GM19351 (cell line): Measurements from ENCODE around the gene TEX10.

ENCODE experiments used
- ATAC-seq: cut with Tn5 transposase; IDR thresholded peaks from one replicate; pipeline ENCODE4 v1.9.1; 2021; ENCODE audit warnings: mild to moderate bottlenecking, moderate library complexity; ENCODE audit not compliant: unreplicated experiment

Gene TEX10

DNA sequence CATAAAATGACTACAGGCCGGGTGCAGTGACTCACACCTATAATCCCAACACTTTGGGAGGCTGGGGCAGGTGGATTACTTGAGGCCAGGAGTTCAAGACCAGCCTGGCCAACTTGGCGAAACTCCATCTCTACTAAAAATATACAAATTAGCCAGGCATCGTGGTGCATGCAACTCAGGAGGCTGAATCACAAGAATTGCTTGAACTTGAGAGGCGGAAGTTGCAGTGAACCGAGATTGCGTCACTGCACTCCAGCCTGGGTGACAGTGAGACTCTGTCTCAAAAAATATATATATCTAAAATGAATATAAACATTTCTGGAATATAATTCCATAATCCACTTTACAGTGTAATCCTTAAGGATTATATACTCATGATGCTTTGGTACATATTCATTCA lies 66.5 kb downstream of the TEX10 start:
- ATAC-seq, result no peak

DNA sequence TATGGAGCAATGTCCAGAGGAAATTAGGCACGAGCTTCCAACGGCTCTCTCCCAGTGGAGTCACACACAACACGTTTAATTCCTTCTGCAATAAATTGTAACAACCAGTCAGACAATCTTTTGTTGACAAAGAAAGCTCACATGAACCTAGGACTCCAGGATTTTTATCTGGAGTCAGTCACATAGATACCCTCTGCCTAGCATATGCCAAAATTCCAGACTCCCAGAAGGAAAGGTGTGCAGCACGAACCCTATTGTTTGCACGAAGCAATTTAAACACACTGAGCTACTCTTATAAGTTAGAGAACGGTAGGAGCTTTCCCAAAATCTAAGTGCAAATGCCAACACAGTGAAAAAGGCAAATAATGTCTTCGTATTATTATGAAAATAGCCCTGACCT lies 67.1 kb downstream of the TEX10 start:
- ATAC-seq, result no peak

DNA sequence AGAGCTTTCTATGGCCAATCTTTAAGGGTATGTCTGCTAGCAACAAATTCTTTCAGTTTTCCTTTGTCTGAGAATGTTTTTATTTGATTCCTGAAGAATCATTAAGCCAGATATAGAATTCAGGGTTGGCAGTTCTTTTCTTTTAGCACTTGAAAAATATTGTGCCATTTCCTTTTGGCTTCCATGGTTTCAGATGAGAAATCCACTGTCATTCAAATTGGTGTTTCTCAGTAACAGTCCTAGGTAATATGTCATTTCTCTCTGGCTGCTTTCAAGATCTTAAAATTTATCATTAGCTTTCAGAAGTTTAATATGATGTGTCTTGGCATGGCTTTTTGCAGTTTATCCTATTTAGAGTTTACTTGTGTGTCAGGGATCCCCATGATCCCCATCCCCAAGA lies 67.7 kb downstream of the TEX10 start:
- no peak for ATAC-seq

DNA sequence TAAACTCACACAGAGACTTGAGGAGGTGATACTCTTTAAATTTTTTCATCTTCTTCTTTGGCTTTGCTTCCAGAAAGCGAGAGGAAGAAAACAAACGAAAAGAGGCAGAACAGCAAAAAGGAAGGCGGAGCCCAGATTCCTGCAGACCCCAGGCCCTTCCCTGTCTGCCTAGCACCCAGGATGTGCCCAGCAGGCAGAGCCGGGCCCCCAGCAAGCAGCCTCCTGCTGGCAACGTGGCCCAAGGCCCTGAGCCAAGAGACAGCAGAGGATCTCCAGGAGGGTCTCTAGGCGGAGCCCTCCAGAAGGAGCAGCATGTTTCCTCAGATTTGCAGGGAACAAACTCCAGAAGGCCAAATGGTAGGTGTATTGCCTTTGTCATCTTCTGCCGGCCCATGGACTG lies 68.5 kb downstream of the TEX10 start:
- no peak for ATAC-seq

DNA sequence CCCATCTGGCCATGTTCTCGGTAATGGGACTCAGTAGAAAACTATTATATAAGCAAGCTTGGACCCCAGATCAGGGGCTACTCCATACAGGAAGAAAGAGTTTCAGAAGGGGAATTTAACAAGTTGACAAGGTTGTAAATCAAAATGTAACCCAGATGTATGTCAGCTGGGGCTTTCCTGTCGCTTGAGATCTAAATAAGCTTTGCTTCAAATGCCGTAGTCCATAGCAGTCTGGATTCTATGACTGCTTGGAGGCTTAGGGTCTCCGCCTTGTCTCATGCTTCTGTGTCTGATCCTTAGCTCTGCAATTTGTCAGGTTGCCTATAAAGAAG lies 70.4 kb downstream of the TEX10 start:
- no peak for ATAC-seq

DNA sequence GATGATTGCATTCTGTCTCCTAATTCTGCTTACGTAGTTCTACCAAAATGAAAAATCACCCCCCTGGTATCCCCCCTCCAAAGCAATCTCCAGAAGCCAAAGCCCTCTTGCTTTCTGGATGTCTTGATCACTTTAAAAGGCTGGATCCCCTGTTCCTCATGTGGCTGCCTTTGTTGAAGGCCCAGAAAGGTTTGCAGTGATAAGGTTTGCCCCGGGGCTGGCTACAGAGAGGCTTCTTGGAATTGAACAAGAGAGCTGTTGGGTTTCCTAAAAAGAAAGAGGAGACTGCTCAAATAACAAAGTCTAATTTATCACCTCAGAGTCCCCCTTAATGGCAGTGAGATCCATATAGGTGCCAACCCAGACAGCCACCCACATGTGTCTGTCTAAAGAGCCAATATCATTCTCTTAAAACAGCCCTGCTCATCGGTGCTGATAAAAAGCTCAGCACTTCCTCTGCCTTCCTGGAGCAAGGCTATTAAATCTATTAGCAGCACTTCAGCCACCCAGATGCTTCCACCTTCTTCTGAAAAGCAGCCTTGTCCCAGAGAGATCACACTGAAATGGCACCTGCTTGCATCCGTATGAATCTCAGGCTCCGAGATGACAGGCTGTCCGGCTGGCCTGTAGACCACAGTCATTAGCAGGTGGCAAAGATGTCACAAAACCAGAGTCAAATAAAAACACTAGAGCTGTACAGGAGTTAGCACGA lies 70.9 kb downstream of the TEX10 start:
- no peak for ATAC-seq

DNA sequence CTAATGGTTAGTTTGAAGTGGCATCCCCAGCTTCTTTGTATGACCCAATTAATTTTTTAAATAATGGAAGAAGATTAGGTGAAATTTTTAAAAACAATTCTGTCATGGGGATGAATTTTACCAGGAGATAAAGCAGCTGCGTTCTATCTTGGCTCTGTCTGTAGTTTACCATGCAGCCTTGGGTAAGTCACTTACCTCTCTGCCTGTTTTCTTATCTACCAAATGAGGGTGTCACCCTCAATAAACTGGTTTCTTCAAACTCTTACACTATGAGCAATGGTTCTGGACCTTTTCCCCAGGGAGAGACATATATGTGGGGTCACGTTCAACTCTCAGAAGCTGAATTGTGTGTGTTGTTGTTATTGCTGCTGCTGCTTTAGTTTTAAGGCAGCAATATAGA lies 71.7 kb downstream of the TEX10 start:
- ATAC-seq, result no peak

DNA sequence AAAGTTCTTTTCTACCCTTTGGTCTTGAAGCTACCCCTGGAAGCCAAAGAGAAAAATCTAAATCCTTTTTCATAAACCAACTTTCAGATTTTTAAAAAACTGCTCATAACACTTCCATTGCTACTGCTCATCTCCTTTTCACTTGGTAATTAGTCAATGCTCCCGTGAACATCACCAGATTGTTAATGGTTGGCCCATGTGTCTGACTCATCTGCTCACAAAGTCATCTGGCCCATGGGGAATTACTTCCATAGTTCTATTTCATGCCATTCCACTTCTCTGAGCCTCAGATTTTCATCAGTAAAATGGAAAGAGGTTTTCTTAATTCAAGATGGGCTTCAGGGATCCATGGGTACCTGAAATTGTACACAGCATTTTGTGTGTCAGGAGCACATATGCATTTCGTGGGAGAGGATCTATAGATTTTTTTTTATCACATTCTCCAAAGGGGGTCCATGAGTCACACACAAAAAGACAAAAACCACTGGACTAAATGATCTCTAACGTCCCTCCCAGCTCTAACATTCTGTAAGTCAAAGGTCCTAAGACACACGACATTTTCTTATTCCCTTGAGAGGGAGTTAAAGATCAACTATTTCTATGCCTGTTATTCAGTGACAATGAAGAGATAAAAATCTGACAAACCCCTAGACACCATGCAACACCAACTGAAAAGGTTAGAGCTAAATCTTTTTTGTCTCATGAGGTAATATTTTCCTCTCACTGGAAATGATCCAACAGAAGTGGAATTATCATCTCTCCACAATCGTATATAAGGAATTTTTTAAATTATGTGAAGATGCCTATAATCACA lies 75.4 kb downstream of the TEX10 start:
- no peak for ATAC-seq

DNA sequence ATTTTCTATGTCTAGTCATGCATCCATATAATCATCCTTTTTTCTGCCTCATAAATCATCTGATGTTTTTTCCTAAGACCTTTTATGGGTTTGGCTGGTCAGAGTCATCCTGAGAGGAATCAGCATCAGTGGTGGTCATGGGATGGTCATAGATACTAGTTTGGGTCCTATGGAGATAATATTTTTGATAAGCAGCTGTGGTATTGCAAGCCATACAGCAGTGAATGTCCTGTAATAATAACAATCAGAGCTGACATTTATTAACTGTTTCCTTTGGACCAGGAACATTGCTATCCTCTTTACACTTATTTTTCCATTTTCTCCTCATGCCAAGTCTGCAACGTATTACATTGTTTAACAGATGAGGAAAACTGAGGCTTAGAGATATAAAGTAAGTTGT lies 83.1 kb downstream of the TEX10 start:
- no peak for ATAC-seq

DNA sequence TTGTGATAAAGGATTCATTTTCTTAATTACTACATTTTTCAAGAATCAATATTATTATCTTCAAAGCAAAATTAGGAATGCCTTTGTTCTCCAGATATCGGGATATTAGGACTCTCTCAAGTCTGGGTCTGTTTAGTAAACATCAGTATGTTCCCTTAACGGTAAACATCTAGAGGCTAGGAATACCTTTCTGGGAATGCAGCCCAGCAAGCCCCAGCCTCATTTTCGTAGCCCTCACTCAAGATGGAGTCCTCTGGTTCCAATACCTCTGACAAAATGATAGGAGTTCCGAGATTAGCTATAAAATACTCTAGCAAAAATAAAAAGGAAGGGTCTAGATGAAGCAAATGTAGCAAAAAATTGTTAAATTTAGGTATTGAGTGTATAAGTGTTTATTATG lies 84.5 kb downstream of the TEX10 start:
- no peak for ATAC-seq

DNA sequence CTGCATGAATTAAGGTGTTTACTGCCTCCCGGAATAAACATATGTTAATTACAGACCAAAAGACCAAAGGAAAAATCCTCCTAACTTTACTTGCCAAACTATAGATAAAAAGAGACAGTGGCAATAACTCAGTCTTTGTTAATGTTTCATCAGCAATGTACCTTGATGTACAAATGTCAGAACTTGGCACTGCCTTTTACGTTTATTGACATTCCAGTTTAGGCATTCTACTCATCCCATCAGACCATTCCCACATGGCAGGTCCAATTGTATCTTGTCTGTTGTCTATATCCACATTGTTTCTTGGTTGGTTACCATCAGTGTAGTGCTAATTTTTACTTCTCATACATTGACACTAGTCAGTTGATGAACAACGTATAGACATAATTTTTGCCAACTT lies 85.5 kb downstream of the TEX10 start:
- no peak for ATAC-seq
